Kidney (tissue), 14 donors: ENCODE data around the gene TANC1. TPM values are rescaled to one million over a fixed set of nuclear protein-coding genes. Genes with fewer than 3 reads are reported as not detected.

Experiments used
- DNase-seq, 5 donors: peaks; one replicate each; pipeline ENCODE4 v3.0.0-alpha.2; 2013 to 2020
- FAIRE-seq: peaks from 2 replicates; lab custom pipeline; 2012; peaks lifted over from hg19 to GRCh38; lab: Jason Lieb, UNC
- H3K27ac ChIP-seq, 2 donors: one replicate each; pipeline ENCODE4 v1.7.0; 2013; ENCODE audit warnings: low read depth in 2 of 2, low read length in 2 of 2, inconsistent platforms in 1 of 2
- H3K27me3 ChIP-seq: one replicate; pipeline ENCODE4 v1.7.1; 2013; ENCODE audit warnings: low read length, inconsistent platforms; ENCODE audit not compliant: control insufficient read depth, insufficient read depth
- H3K36me3 ChIP-seq, 3 donors: one replicate each; pipeline versions ENCODE4 v1.7.0 to v1.7.1; 2013; ENCODE audit warnings: low read length in 3 of 3, control low read depth in 1 of 3, inconsistent platforms in 1 of 3; ENCODE audit not compliant: insufficient read depth in 3 of 3, control insufficient read depth in 2 of 3
- H3K4me1 ChIP-seq, 3 donors: one replicate each; pipeline versions ENCODE4 v1.7.0 to v1.7.1; 2013; ENCODE audit warnings: low read length in 3 of 3, inconsistent platforms in 1 of 3, low read depth in 1 of 3; ENCODE audit not compliant: control insufficient read depth in 2 of 3, insufficient read depth in 2 of 3
- H3K4me3 ChIP-seq, 3 donors: one replicate each; pipeline versions ENCODE4 v1.7.0 to v1.8.1; 2013; ENCODE audit warnings: low read length in 3 of 3, control low read depth in 1 of 3, inconsistent platforms in 1 of 3
- H3K9ac ChIP-seq, 3 donors: one replicate each; pipeline versions ENCODE4 v1.7.0 to v1.7.1; 2013; ENCODE audit warnings: low read length in 3 of 3, control low read depth in 1 of 3, inconsistent platforms in 1 of 3
- H3K9me3 ChIP-seq, 3 donors: one replicate each; pipeline versions ENCODE4 v1.7.0 to v1.7.1; 2013; ENCODE audit warnings: low read length in 3 of 3, control low read depth in 1 of 3, inconsistent platforms in 1 of 3; ENCODE audit not compliant: control insufficient read depth in 2 of 3, insufficient read depth in 1 of 3
- CTCF ChIP-seq: IDR thresholded peaks from 3 replicates; pipeline ENCODE4 v1.5.1; 2012; ENCODE audit warnings: mild to moderate bottlenecking, moderate library complexity, borderline replicate concordance; ENCODE audit not compliant: insufficient read depth; ENCODE audit errors: extremely low read depth
- intact Hi-C: fragments of 100-400 bp; cut with DNase I; formaldehyde crosslinking; loops from one replicate; pipeline ENCODE4 v1.11.1; 2022
- polyA plus RNA-seq: library from polyadenylated mRNA; stranded (reverse); fragments of 350-450 nt; fragmentation: Illumina TruSeq; extraction: RNeasy Lipid Tissue Mini Kit (QIAGEN cat#74804); gene quantifications from one replicate; pipeline ENCODE4 v1.2.3, GENCODE V29; 2014; ENCODE audit warnings: low read depth, low replicate concordance; ENCODE audit not compliant: insufficient read depth
- total RNA-seq: library from RNA; stranded (reverse); fragmentation: NEBNext Ultra II Directional; extraction: Animal tissue kit (Norgen Biotek cat#: 25700); gene quantifications from one replicate; pipeline ENCODE4 v1.2.1, GENCODE V29; 2021
- donor health status: control.
- donor health status: control.
- donor health status: control.
- donor health status: control.
- donor health status: control.
- donor health status: DM: yes; HTN: yes; CAD: no.
- donor health status: Normal renal cell carcinoma (clear cell type).

The TANC1 gene
- total and polyA plus RNA-seq, 2 donors from 2014 or later = 9.2 to 39.0 TPM

GRCh38 chr2:158988501-158988900 is 20.1 kb downstream of the TANC1 start:
- Histone ChIP-seq H3K27ac (no peak overlapping the region), H3K36me3 (no peaks in the 10 kb centered on the region), H3K4me1 (peaks cover 0 to 16% (median 8%) of the 10 kb centered on the region in 3 donors), H3K27me3 (no peaks in the 10 kb centered on the region), H3K4me3 (no peak overlapping the region), H3K9ac (no peak overlapping the region), H3K9me3 (no peaks in the 10 kb centered on the region)
- FAIRE-seq (no peak), DNase-seq (no peak)
- intact Hi-C loops = no loop called here
- TF ChIP-seq CTCF = no peak

GRCh38 chr2:158989165-158989564 is 20.7 kb downstream of the TANC1 start:
- no peak overlapping the region for H3K4me3 ChIP-seq
- FAIRE-seq = no peak

DNA sequence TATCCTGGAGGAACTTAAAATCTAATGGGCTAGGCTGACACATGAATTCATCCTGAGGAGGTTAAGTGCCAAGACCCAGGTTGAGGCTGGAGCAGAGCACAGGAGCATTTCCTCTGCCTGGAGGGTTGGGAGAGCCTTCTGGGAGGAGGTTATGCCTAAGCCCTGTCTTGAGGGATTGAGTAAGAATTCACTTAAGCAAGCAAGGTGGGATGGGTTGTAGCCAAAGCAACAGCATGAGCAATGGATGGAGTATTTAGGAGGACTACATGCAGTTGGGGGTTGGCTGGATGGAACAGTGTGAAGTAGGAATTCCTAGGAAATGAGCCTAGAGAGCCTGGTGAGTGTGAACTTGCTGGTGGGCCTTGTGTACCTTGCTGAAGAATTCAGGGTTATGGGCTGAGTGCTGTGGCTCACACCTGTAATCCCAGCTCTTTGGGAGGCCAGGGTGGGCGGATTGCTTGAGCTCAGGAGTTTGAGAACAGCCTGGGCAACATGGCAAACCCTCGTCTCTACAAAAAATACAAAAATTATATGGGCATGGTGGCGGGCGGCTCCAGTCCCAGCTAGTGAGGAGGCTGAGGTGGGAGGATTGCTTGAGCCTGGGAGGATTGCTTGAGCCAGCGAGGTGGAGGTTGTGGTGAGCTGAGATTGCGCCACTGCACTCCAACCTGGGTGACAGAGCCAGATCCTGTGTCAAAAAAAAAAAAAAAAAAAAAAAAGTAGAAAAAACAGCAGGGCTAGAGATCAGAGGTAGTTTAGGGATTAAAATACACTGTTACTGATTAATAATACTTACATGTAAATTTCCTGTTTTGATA is 22.2 kb downstream of the TANC1 start:
- TF ChIP-seq CTCF = no peak
- H3K9ac ChIP-seq = no peak overlapping the region
- intact Hi-C loops = no loop called here
- H3K4me3 ChIP-seq = no peak overlapping the region
- no peaks in the 10 kb centered on the region for H3K36me3 ChIP-seq
- no peaks in the 10 kb centered on the region for H3K9me3 ChIP-seq
- DNase-seq = no peak
- no peak overlapping the region for H3K27ac ChIP-seq
- FAIRE-seq = no peak
- peaks cover 0 to 12% (median 0%) of the 10 kb centered on the region in 3 donors for H3K4me1 ChIP-seq
- no peaks in the 10 kb centered on the region for H3K27me3 ChIP-seq

More at GRCh38 chr2:158989165-158989564, 20.7 kb downstream of the TANC1 start:
- intact Hi-C loops = no loop called here
- TF ChIP-seq CTCF = no peak
- Histone ChIP-seq H3K27ac (no peak overlapping the region), H3K36me3 (no peaks in the 10 kb centered on the region), H3K9ac (no peak overlapping the region), H3K4me1 (peaks cover 0 to 16% (median 8%) of the 10 kb centered on the region in 3 donors), H3K27me3 (no peaks in the 10 kb centered on the region), H3K9me3 (no peaks in the 10 kb centered on the region)
- DNase-seq = no peak
